HG03520 (cell line): ENCODE results near the gene CHD9.
A peak's percentile ranks its signal among the peaks of the same experiment; 100 is the strongest.
"Not testable (repeated sequence)": the region's sequence is repeated elsewhere in the genome, so short reads cannot be mapped to it uniquely, and the experiment has no call there.

Experiments used
- ATAC-seq: cut with Tn5 transposase; IDR thresholded peaks from one replicate; pipeline ENCODE4 v1.9.1; 2021; ENCODE audit warnings: mild to moderate bottlenecking, moderate library complexity; ENCODE audit not compliant: unreplicated experiment

CHD9 gene

DNA sequence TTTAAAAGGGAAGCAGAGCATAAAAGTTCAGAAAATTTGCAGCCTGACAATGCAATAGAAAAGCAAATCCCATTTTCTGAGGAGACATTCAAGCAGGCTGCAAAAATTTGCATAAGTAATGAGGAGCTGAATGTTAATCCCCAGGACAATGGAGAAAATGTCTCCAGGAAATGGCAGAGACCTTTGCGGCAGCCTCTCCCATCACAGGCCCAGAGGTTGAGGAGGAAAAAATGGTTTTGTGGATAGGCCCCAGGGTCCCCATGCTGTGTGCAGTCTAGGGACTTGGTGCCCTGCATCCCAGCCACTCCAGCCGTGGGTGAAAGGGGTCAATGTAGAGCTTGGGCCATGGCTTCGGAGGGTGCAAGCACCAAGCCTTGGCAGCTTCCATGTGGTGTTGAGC lies 19.5 kb downstream of the CHD9 start:
- ATAC-seq = not testable (repeated sequence)

- not testable (repeated sequence) for ATAC-seq
Observed at GRCh38 chr16:53075461-53075860, 20.7 kb downstream of the CHD9 start.

DNA sequence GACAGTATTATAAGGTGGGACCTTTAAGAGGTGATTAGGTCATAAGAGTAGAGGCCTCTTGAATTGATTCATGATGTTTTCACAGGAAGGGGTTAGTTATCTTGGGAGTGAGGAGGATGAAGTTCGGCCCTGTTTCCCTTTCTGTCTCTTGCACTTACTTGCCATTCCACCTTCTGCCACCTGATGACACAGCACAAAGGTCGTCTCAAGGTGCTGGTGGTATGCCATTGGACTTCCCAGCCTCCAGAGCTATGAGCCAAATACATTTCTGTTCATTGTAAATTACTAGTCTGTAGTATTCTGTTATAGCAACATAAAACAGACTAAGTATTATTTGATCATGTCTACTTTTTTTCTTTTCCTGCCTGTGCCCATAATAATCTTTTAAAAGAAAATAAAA lies 23.5 kb downstream of the CHD9 start:
- no peak for ATAC-seq

DNA sequence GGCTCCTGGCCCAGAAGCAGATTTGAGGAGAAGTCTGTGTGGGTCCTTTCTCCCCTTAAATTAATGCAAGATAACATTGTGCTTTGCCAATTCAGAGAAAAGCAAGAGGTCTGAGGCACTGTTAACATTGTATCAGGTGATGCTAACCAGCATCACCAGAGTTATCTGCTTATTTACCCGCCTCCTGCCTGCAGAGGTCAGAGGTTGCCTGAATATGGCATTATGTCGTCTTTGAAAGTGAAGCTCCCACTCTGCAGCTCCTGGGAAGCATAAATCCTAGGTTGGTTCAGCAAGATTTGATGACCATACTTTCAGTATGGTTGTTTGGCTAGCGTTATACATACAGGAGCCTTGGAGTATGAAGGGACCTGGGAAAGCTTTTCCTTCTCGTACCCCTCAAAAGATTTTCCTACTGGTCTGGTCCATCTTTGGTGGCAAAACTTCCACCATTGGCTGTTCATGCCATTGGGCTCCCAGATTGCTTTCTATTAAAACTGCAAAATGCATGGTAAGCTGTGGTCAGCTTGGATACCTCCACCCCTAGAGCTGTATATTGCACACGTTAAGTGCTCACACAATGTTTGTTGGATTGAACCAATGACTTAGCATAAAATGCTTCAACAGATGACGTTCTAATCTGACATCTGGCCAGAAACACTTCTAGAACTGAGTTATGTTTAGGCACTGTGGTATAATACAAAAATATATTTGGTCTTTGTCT lies 24.1 kb downstream of the CHD9 start:
- no peak for ATAC-seq

- no peak for ATAC-seq
Observed at GRCh38 chr16:53080345-53081031, 25.7 kb downstream of the CHD9 start.

GRCh38 chr16:53081032-53081424 lies 26.2 kb downstream of the CHD9 start:
- no peak for ATAC-seq

DNA sequence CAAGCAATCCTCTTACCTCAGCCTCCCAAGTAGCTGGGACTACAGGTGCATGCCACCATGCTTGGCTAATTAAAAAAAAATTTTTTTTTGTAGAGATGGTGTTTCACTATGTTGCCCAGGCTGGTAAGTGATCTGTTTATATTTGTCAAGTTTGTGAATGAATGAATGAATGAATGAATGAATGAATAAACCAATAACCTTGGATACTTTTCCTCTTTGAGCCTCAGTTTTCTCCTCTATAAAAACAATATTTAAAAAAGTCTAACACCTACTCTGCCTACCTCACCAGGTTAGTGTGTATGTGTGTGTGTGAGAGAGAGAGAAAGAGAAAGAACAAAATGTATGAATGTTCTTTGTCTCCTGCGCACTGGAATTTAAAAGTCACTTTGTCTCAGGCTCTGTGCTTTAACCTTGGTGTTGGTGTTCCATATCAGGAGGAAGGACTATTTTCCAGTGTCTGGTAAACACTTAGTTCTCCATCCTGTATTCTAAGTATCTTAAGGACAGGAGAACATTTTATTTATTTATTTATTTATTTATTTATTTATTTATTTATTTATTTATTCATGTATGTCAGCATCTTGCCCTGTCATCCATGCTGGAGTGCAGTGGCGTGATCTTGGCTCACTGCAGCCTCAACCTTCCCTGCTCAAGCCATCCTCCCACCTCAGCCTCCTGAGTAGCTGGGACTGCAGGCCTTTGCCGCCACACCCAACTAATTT lies 27.1 kb downstream of the CHD9 start:
- ATAC-seq = no peak

DNA sequence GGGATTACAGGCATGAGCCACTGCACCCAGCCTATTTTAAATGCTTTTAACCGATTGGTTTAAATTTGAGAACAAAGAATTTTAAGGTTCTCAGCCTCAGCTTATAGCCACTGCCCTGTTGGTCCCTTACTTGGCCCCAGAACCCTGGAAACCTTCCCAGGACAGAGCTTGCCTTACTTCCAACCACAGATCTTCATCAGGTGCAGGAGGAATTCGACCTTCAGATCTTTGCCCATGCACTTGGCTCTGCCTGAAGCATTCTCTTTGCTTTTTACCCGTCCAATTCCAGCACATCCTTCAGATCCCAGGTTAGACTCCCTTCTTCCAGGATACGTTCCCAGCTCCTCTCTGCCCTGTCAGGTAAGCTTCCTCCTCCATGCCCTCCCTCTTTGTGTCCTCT lies 27.7 kb downstream of the CHD9 start:
- no peak for ATAC-seq

- ATAC-seq = no peak
Observed at GRCh38 chr16:53083119-53083518, 28.3 kb downstream of the CHD9 start.

GRCh38 chr16:53084141-53084541 lies 29.4 kb downstream of the CHD9 start:
- no peak for ATAC-seq

DNA sequence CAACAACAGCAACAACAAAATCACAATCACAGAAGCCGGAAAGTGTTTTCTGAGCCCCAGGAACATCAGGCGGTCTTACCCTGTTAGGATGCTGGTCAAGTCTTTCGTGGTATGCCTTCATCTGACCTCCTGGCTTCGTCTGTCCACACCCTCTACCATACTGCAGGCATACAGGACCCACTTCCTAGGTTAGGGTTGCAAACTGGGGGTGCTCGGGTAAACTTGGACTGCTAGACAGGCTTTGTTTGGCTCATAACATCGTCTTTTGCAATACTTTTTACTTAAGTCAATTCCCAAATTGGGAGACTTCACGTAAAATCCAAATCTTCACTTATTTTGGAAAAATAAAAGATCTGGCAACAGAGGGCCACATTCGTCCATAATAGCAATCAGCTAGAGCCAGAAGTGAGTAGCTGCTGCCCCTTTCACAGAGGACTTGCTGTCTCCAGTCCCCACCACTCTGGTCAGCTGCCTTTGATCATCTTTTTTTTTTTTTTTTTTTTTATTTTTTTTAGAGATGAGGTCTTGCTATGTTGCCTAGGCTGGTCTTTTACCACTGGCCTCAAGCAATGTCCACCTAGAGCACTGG lies 30.0 kb downstream of the CHD9 start:
- no peak for ATAC-seq

DNA sequence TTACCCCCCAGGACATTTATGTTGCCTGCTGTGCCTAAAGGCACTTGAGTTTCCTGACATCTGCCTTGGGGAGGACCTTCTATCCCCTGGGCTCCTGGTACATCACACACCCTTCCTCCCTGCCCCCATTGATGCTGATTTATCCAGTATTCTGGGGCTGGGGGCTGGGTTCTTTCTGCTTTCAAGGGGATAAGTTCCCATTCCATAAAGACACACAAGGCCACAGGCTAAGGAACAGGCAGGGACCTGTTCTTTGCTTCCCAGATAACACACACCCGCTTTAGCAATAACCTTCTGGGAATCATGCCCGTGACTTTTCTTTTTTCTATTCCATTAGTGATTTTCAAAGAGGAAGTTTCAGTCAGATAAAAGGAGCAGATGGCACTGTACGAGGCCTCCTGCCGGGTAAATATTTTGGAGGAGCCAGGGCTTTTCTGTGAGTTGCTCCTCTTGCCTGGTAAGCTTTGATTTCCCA lies 30.6 kb downstream of the CHD9 start:
- ATAC-seq = no peak

GRCh38 chr16:53085931-53086421 lies 31.2 kb downstream of the CHD9 start:
- no peak for ATAC-seq

DNA sequence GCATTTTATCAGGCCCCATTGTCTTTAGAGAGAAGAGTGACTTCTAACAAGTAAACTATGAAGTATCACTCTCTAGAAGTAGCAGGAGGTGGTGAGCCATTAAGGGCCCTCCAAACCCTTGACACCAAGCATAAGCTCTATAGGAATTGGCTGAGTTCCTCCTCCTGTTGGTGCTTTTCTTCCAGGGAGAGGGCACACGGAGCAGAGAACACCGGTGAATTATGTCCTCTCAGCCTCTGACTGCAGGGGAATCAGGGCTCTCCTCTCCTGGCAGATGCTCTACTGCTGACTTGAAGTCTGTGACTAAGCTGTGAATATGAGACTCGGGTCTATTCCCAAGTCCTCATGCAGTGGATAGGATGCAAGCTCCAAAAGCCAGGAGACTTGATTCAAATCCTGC lies 32.3 kb downstream of the CHD9 start:
- no peak for ATAC-seq

DNA sequence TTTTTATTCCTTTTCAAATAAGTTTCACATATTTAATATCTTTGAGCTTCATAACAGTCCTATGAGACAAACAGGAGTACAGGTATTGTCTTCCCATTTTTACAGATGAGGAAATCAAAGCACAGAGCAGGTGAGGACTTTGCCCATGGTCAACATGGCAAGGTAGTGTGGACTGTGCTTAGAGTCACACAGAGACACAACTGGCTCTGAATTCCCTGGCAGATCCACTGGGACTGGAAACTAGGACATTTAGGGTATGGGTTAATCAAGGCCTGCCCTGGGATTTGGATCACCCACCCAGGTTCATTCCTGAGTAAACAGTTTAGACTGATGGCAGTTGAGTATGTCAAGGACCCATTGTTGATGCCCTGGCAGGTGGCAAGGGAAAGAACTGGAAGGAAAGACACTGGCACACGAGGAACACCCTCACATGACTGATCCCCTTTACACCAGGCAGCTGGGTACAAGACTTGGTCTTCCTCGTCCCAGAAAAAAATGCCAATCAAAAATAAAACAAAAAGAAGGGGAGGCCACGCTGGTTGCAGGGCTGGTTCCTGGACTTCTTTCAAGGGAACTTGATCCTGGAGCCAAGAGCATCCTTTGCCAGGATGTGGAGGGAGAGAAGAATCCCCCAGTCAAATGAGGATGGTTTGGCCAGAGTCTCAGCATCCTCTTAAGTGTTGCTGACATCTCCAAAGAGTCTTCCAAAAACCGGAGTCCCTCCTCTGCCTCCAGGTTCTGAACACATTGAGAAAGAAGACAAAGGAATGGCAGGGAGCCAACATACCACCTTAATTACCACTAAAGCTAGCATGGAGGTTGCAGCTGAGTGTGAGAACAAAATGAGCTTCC lies 34.9 kb downstream of the CHD9 start:
- no peak for ATAC-seq

DNA sequence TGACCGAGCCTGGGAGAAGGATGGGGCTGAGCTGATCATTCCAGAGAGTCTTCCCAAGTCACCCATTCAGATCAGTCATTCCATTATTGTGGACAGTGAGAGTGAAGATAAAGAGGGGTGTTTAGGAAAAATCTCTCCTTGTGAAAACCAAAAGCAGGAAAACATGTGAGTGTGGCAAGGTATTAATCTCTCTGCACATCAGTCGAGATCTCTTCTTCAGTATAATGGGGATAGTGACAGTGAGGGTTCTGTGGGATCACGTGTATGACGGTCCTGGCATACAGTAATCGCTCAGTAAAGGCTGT lies 35.4 kb downstream of the CHD9 start:
- no peak for ATAC-seq

DNA sequence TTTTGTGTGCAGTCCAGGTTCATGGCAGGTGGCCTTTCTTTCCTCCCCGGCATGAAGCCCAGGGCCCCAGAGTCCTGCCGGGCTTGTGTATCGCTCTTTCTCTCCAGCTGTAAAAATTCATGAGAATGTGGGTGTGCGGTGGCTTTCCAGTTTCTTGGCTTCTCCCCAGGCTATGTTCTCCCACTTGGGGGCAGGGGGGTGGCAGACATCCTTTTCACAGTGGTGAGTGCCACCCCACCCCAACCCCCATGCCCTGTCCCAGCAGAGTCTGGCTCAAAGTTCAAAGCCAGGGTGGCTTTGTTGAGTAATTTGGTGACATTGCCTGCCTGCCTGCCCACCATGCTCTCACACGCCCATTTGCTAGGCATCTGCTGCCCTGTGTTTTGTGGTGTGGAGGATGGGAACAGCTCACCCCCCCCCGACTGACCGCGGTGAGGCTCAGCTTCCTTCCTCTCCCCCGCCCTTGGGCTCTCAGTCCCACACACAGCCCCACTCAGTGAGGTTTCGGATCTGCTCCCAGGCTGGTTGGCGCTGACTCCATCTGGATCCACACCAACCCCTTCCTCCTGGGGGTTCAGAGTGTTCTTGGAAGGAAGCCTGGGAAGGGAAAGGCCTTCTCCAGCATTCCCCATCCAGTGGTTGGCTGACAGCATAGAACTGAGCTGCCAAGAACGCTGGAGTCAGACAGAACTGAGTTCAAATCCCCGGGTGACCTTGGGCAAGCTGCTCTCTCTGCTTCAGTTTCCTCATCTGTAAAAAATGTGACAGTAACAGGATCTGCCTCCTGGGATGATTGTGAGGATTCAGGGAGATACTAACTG lies 36.0 kb downstream of the CHD9 start:
- ATAC-seq = no peak

GRCh38 chr16:53091466-53092211 lies 36.8 kb downstream of the CHD9 start:
- ATAC-seq = peak; percentile 41

- no peak for ATAC-seq
Observed at GRCh38 chr16:53092284-53092683, 37.5 kb downstream of the CHD9 start.
